ENCODE results near the gene LOXL1. TPM values are rescaled to one million over a fixed set of nuclear protein-coding genes. Genes with fewer than 3 reads are reported as not detected.

LOXL1 gene
- total and polyA plus RNA-seq, 2 of the 13 experiments (the other 11 are each of a cell fraction or from before 2014, with no cell fraction given) = 0.51 to 1.3 TPM

GRCh38 chr15:73991726-73992593 is 65.7 kb downstream of the LOXL1 start, which contains the start of gene STOML1 (continued):
- TF ChIP-seq AHDC1 (CRISPR knock-in tag; IDR thresholded peaks at IDR 0.05; ENCODE audit: borderline replicate concordance) = no peak
- TF ChIP-seq ZFP1 (CRISPR knock-in tag; IDR thresholded peaks at IDR 0.05) = no peak
- no peak for TF ChIP-seq ZNF772 (CRISPR knock-in tag; IDR thresholded peaks at IDR 0.05)
- peak; percentile 89 for TF ChIP-seq GATAD1 (CRISPR knock-in tag; IDR thresholded peaks at IDR 0.05)
- TF ChIP-seq ZNF431 (CRISPR knock-in tag; IDR thresholded peaks at IDR 0.05; ENCODE audit: borderline replicate concordance, low read depth) = no peak
- no peak for TF ChIP-seq TEF (CRISPR knock-in tag; IDR thresholded peaks at IDR 0.05)
- TF ChIP-seq EZH2 (conservative IDR thresholded peaks at IDR 0.05; ENCODE audit: low read depth, low read length) = no peak
- TF ChIP-seq GATA4 (IDR thresholded peaks at IDR 0.05; ENCODE audit: borderline replicate concordance, low read depth) = no peak
- peak; percentile 96 for TF ChIP-seq MXD4 (CRISPR knock-in tag; IDR thresholded peaks at IDR 0.05)
- TF ChIP-seq ZNF782 (CRISPR knock-in tag; IDR thresholded peaks at IDR 0.05; ENCODE audit: borderline replicate concordance) = no peak
- 0 out of 2 replicates have a peak, but pooled peaks have one; percentile 48 for TF ChIP-seq ZSCAN21 (CRISPR knock-in tag; IDR thresholded peaks at IDR 0.05; ENCODE audit: borderline replicate concordance)
- TF ChIP-seq DMAP1 (CRISPR knock-in tag; IDR thresholded peaks at IDR 0.05) = peak; percentile 38; the same call in 1 of the 2 replicates
- no peak for TF ChIP-seq MTF2 (CRISPR knock-in tag; IDR thresholded peaks at IDR 0.05; ENCODE audit: borderline replicate concordance)
- no peak for TF ChIP-seq JUNB (CRISPR knock-in tag; IDR thresholded peaks at IDR 0.05; ENCODE audit: borderline replicate concordance)
- TF ChIP-seq PATZ1 (CRISPR knock-in tag; IDR thresholded peaks at IDR 0.05) = peak; percentile 62
- TF ChIP-seq, protein P1, sequence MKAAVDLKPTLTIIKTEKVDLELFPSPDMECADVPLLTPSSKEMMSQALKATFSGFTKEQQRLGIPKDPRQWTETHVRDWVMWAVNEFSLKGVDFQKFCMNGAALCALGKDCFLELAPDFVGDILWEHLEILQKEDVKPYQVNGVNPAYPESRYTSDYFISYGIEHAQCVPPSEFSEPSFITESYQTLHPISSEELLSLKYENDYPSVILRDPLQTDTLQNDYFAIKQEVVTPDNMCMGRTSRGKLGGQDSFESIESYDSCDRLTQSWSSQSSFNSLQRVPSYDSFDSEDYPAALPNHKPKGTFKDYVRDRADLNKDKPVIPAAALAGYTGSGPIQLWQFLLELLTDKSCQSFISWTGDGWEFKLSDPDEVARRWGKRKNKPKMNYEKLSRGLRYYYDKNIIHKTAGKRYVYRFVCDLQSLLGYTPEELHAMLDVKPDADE (CRISPR knock-in tag; IDR thresholded peaks at IDR 0.05) = no peak
- TF ChIP-seq FOXK2 (IDR thresholded peaks at IDR 0.05) = no peak
- TF ChIP-seq, protein P2, sequence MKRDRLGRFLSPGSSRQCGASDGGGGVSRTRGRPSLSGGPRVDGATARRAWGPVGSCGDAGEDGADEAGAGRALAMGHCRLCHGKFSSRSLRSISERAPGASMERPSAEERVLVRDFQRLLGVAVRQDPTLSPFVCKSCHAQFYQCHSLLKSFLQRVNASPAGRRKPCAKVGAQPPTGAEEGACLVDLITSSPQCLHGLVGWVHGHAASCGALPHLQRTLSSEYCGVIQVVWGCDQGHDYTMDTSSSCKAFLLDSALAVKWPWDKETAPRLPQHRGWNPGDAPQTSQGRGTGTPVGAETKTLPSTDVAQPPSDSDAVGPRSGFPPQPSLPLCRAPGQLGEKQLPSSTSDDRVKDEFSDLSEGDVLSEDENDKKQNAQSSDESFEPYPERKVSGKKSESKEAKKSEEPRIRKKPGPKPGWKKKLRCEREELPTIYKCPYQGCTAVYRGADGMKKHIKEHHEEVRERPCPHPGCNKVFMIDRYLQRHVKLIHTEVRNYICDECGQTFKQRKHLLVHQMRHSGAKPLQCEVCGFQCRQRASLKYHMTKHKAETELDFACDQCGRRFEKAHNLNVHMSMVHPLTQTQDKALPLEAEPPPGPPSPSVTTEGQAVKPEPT (CRISPR knock-in tag; IDR thresholded peaks at IDR 0.05; ENCODE audit: low read depth) = no peak
